Right lobe of liver (tissue), 6 donors: ENCODE results near the gene F10. TPM values are rescaled to one million over a fixed set of nuclear protein-coding genes. Genes with fewer than 3 reads are reported as not detected.
"Not testable (repeated sequence)": the region's sequence is repeated elsewhere in the genome, so short reads cannot be mapped to it uniquely, and the experiment has no call there.

ENCODE experiments used
- ATAC-seq, 4 donors: fragments of 200-7000 bp; cut with Tn5 transposase; one replicate each; pipeline ENCODE4 v1.9.1; 2020; ENCODE audit warnings: mild to moderate bottlenecking in 4 of 4, moderate library complexity in 4 of 4
- DNase-seq, 3 donors: peaks; one replicate each; pipeline ENCODE4 v3.0.0-alpha.2; 2020
- H3K27ac ChIP-seq, 3 donors: fragments of 200-600 bp; one replicate each; pipeline ENCODE4 v1.8.0; 2022
- H3K27me3 ChIP-seq, 2 donors: fragments of 200-600 bp; one replicate each; pipeline ENCODE4 v1.8.0; 2022
- H3K36me3 ChIP-seq, 4 donors: fragments of 200-600 bp; sonication (generic) in 1 of 4; one replicate each; pipeline versions ENCODE4 v1.5.1 to v1.8.0; 2017 to 2022; ENCODE audit warnings: control low read depth in 1 of 4
- H3K4me1 ChIP-seq, 4 donors: fragments of 200-600 bp; sonication (generic) in 1 of 4; one replicate each; pipeline versions ENCODE4 v1.5.1 to v1.8.0; 2017 to 2022; ENCODE audit warnings: control low read depth in 1 of 4
- H3K4me3 ChIP-seq, 3 donors: fragments of 200-600 bp; one replicate each; pipeline ENCODE4 v1.8.0; 2022
- H3K9me3 ChIP-seq, 4 donors: fragments of 200-600 bp; sonication (generic) in 1 of 4; one replicate each; pipeline versions ENCODE4 v1.5.1 to v1.8.0; 2017 to 2022; ENCODE audit warnings: control low read depth in 1 of 4
- POLR2A ChIP-seq: fragments of 450-650 bp; IDR thresholded peaks from one replicate; pipeline ENCODE4 v1.6.1; 2017; ENCODE audit warnings: antibody characterized with exemption, mild to moderate bottlenecking
- WGBS: methylation state at CpG from one replicate; pipeline ENCODE4 v1.1.6; 2018; ENCODE audit warnings: low coverage, low lambda C conversion rate; ENCODE audit not compliant: insufficient coverage; ENCODE audit errors: missing lambda C conversion rate; 5-methylcytosine and 5-hydroxymethylcytosine counted together
- intact Hi-C, 2 donors: fragments of 100-400 bp; cut with DNase I; formaldehyde crosslinking; loops; one replicate each; pipeline versions ENCODE4 v1.11.2 to v1.14.1; 2022
- total RNA-seq, 6 experiments: library from RNA; depleted of rRNA in 2 of 6; stranded (reverse); fragments of >200 nt in 2 of 6; fragmentation: NEBNext Ultra II Directional in 3 of 6; extraction: Animal tissue kit (Norgen Biotek cat#: 25700) in 3 of 6; gene quantifications; one replicate each; pipeline versions ENCODE4 v1.1.0 to v1.2.4, GENCODE V29; 2016 to 2023
- TF ChIP-seq, protein P1 (sequence below), 4 donors: fragments of 200-600 bp in 3 of 4; fragments of 450-650 bp in 1 of 4; IDR thresholded peaks; one replicate each; pipeline versions ENCODE4 v1.5.1 to v1.8.0; 2016 to 2022; ENCODE audit warnings: antibody characterized with exemption in 4 of 4, mild to moderate bottlenecking in 2 of 4
- donor health status: DM: no; HTN: yes; CAD: no.
- donor health status: DM: no; HTN: no; CAD: no.
- donor health status: DM: no; HTN: no; CAD: no.
- donor health status: DM: no; HTN: yes; CAD: no.
- donor health status: DM: no; HTN: yes; CAD: no.

Gene F10
- total RNA-seq, 6 experiments from 2014 or later = 108 to 157 (median 132) TPM

DNA sequence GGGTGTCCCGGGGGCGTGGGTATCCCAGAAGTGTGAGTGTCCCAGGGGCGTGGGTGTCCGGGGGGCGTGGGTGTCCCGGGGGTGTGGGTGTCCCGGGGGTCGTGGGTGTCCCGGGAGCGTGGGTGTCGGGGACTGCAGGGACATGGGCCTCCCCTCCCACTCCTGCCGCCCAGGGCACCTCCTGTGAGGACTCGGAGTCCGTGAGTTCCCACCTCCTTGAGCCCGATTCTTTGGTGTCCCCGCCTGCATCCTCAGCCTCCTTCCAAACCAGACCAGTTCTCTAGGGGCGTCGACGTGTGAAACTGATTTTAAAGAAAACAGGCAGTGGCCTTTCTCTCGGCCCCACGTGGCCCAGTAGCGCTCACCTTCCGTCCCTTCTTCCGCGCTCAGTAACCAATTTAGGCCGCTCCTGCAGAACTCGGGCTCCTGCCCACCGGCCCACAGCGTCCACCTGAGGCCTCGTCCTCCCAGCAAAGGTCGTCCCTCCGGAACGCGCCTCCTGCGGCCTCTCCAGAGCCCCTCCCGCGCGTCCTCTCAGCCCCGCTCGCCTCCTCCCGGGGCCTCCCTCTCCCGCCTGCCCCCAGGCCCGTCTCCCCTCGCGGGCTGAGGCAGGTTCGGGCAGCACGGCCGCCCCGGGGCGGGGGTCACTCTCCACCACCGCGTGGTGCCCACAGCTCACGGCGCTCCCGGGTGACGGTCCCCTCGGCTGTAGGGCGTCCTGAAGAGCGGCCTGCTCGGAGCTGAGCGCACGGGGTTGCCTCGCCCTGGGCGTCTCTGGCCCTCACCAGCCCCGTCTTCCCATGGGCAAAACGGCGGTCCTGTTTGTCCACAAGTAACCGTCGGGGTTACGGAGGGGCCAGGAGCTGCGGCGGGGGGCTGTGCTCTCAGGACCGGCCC lies 13.2 kb upstream of the F10 start:
- H3K27ac ChIP-seq = no peak overlapping the region
- 77% methylated on average over 17 of the region's 73 CpGs for WGBS
- no peak for ATAC-seq

DNA sequence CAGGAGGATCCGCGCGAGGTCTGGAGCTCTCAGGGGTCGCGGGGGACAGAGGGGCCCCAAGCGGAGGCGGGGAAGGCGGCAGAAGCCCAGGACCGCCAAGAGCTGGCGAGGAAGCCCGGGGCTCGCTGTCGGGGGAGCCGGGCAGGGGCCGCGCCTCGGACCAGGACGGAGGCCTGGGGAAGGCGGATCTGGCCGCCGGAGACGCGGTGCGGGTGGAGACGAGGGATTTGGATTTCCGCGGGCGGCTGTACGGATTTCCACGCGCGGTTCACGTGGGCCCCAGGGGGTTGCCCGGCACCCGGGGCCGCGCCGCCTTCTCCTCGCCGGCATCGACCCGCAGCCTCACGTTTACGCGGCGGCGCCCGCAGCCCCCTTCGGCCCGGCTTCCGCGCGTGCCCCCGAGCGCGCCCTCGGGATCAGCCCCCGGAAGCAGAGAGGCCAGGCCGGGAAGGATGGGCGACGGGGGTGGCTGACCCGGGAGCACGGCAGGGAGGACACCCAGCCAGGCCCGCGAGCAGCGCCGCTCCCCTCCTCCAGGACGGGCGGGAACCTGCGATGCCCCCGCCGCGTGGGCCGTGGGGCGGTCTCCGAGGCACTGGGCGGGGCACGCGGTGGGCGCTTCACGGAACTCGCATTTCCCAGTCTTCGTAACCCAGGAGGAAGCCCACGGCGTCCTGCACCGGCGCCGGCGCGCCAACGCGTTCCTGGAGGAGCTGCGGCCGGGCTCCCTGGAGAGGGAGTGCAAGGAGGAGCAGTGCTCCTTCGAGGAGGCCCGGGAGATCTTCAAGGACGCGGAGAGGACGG lies 12.3 kb upstream of the F10 start:
- TF ChIP-seq, protein P1, sequence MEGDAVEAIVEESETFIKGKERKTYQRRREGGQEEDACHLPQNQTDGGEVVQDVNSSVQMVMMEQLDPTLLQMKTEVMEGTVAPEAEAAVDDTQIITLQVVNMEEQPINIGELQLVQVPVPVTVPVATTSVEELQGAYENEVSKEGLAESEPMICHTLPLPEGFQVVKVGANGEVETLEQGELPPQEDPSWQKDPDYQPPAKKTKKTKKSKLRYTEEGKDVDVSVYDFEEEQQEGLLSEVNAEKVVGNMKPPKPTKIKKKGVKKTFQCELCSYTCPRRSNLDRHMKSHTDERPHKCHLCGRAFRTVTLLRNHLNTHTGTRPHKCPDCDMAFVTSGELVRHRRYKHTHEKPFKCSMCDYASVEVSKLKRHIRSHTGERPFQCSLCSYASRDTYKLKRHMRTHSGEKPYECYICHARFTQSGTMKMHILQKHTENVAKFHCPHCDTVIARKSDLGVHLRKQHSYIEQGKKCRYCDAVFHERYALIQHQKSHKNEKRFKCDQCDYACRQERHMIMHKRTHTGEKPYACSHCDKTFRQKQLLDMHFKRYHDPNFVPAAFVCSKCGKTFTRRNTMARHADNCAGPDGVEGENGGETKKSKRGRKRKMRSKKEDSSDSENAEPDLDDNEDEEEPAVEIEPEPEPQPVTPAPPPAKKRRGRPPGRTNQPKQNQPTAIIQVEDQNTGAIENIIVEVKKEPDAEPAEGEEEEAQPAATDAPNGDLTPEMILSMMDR (IDR thresholded peaks at IDR 0.05) = no peak
- TF ChIP-seq POLR2A = no peak
- Histone ChIP-seq H3K4me1 (peaks cover 0 to under 1% (median 0%) of the 10 kb centered on the region in 4 donors), H3K27me3 (no peaks in the 10 kb centered on the region), H3K27ac (no peak overlapping the region), H3K36me3 (peaks cover 0 to 2% (median 0%) of the 10 kb centered on the region in 4 donors), H3K4me3 (peak overlapping the region; percentile 20 to 39 (median 23)), H3K9me3 (no peaks in the 10 kb centered on the region)
- DNase-seq (peak; percentile 27 to 54 (median 39)), ATAC-seq (no peak)
- 30% methylated on average over 6 of the region's 99 CpGs for WGBS
- intact Hi-C loops = no loop called here

More for the DNA sequence above, 13.2 kb upstream of the F10 start:
- Histone ChIP-seq H3K4me1 (peaks cover 0 to 6% (median 2%) of the 10 kb centered on the region in 4 donors), H3K36me3 (no peaks in the 10 kb centered on the region), H3K27me3 (no peaks in the 10 kb centered on the region), H3K4me3 (no peak overlapping the region), H3K9me3 (no peaks in the 10 kb centered on the region)
- peak; percentile 17 to 53 (median 43) for DNase-seq
- intact Hi-C loops = no loop called here
- TF ChIP-seq, protein P1 (IDR thresholded peaks at IDR 0.05) = no peak
- no peak for TF ChIP-seq POLR2A

- peak; percentile 14 to 45 (median 37) for DNase-seq
- Histone ChIP-seq H3K27ac (no peak overlapping the region), H3K27me3 (no peaks in the 10 kb centered on the region), H3K4me1 (no peaks in the 10 kb centered on the region), H3K36me3 (peaks cover 0 to 2% (median 0%) of the 10 kb centered on the region in 4 donors), H3K9me3 (no peaks in the 10 kb centered on the region), H3K4me3 (peak overlapping the region; percentile 20 to 39 (median 23))
- ATAC-seq = no peak
- intact Hi-C loops = no loop called here
- no peak for TF ChIP-seq POLR2A
- TF ChIP-seq, protein P1 (IDR thresholded peaks at IDR 0.05) = no peak
- WGBS = 50% methylated on average over 2 of the region's 49 CpGs
These were observed 11.7 kb upstream of the F10 start for GRCh38 chr13:113110852-113111315.

DNA sequence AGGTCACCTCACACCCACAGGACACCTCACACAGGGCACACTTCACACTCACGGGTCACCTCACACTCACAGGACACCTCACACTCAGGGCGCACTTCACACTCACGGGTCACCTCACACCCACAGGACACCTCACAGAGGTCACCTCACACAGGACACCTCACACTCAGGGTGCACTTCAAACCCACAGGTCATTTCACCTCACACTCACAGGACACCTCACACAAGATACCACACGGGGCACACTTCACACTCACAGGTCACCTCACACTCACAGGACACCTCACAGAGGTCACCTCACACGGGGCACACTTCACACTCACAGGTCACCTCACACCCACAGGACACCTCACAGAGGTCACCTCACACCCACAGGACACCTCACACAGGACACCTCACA lies 10.8 kb upstream of the F10 start:
- 79% methylated on average over 5 of the region's 5 CpGs for WGBS
- intact Hi-C loops, H3K4me3 ChIP-seq, H3K27me3 ChIP-seq, ATAC-seq, H3K27ac ChIP-seq, H3K4me1 ChIP-seq, H3K36me3 ChIP-seq, H3K9me3 ChIP-seq: not testable (repeated sequence)
- peak in 1 of 3 donors; percentile 27 for DNase-seq

- DNase-seq, H3K27ac ChIP-seq, H3K9me3 ChIP-seq, H3K4me1 ChIP-seq, intact Hi-C loops, ATAC-seq, H3K4me3 ChIP-seq, H3K27me3 ChIP-seq, H3K36me3 ChIP-seq: not testable (repeated sequence)
- WGBS = no CpG with 5 or more reads among the region's 1 CpG
These were observed 10.1 kb upstream of the F10 start for GRCh38 chr13:113112475-113112874.
